Skeletal muscle satellite cell (primary cell): ENCODE data around the gene RRP1.

Experiments used
- H3K27me3 ChIP-seq: 2 replicates; pipeline ENCODE4 v1.7.0; 2013; ENCODE audit warnings: low read length; ENCODE audit not compliant: control insufficient read depth, insufficient read depth
- H3K36me3 ChIP-seq: 2 replicates; pipeline ENCODE4 v1.7.0; 2013; ENCODE audit warnings: mild to moderate bottlenecking, control low read depth, low read length; ENCODE audit not compliant: insufficient read depth
- H3K4me1 ChIP-seq: 2 replicates; pipeline ENCODE4 v1.7.0; 2013; ENCODE audit warnings: low read length; ENCODE audit not compliant: control insufficient read depth, insufficient read depth
- H3K4me2 ChIP-seq: 2 replicates; pipeline ENCODE4 v1.7.0; 2013; ENCODE audit warnings: mild to moderate bottlenecking, low read length
- H3K4me3 ChIP-seq: 2 replicates; pipeline ENCODE4 v1.7.0; 2013; ENCODE audit warnings: low read length
- H3K9ac ChIP-seq: 2 replicates; pipeline ENCODE4 v1.7.0; 2013; ENCODE audit warnings: mild to moderate bottlenecking, low read depth, low read length, moderate library complexity
- H3K9me3 ChIP-seq: replicated peaks from 2 replicates; pipeline ENCODE4 v1.7.0; 2013; ENCODE audit warnings: mild to moderate bottlenecking, control low read depth, low read length

RRP1 gene

DNA sequence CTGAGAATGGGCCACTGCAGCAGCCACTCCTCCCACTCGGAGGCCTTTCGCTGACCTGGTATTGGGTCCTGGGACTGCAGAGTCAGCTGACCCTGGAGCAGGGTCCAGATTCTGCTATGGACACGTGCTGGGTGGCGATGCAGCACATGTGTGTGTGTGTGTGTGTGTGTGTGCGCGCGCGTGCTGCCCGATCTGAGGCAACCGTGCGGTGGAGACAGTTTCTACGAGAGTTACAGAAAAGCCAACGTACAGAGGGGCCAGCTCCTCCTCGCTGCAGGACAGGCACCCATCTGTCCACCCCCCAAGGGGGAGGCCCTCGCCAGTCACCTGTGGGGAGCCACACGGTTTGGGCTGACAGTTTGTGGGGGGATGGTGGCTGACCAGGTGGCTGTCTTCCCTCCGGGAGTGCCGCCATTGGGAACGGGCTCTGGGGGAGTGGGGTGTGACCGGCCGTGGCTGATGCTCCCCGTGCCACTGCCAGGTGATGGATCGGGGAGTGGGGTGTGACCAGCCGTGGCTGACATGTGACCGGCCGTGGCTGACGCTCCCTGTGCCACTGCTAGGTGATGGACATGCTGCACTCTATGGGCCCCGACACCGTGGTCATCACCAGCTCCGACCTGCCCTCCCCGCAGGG is 37.3 kb upstream of the RRP1 start:
- H3K9me3 ChIP-seq = no peaks in the 10 kb centered on the region
- peaks cover 2% of the 10 kb centered on the region for H3K4me1 ChIP-seq
- H3K9ac ChIP-seq = no peak overlapping the region
- no peaks in the 10 kb centered on the region for H3K27me3 ChIP-seq
- no peak overlapping the region for H3K4me2 ChIP-seq
- H3K4me3 ChIP-seq = no peak overlapping the region
- H3K36me3 ChIP-seq = peaks cover 85% of the 10 kb centered on the region

DNA sequence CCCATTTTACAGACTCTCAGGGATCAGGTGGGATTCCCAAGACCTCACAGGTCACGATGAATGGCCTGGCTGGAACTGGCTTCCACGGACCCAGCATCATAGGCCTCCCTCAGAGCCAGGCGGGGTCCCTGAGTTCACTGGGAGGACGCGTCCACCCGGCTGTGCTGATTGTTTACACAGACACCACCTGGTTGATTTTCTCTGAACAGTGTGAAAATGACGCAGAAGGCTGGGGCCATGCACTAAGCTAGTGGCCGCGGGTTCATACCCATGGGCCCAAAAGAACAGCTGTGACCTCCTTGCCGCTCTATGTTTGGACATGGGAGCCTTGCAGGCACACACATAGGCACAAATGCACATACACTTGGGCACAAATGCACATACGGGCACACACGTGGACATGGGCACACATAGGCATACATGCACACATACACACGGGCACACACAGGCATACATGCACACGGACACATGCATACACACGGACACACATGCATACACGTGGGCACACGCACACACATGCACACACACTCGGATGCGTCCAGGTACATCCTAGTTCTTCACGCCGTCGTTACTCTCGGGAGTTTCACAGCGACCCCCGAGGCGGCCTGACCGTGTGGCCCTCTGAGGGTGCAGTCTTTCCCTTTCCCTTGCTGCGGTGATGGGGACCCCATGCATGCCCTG is 36.5 kb upstream of the RRP1 start:
- H3K4me3 ChIP-seq = no peak overlapping the region
- no peak overlapping the region for H3K4me2 ChIP-seq
- H3K9ac ChIP-seq = no peak overlapping the region
- peaks cover 79% of the 10 kb centered on the region for H3K36me3 ChIP-seq
- no peaks in the 10 kb centered on the region for H3K9me3 ChIP-seq
- H3K4me1 ChIP-seq = peaks cover 11% of the 10 kb centered on the region
- H3K27me3 ChIP-seq = no peaks in the 10 kb centered on the region

DNA sequence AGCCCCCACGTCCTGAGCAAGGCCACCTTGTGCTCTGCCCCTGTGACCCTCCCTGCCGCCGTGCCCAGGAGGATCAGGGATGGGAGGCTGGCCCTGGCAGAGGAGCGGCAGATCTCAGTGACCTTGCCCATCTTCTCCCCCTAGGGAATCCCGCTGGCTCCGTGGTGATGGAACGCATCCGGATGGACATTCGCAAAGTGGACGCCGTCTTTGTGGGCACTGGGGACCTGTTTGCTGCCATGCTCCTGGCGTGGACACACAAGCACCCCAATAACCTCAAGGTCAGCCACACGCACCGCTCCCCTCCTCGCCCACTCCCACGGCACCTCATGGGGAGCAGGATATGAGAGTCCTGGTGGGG is 36.0 kb upstream of the RRP1 start:
- H3K4me3 ChIP-seq = no peak overlapping the region
- no peaks in the 10 kb centered on the region for H3K27me3 ChIP-seq
- H3K4me2 ChIP-seq = no peak overlapping the region
- H3K36me3 ChIP-seq = peaks cover 75% of the 10 kb centered on the region
- no peaks in the 10 kb centered on the region for H3K9me3 ChIP-seq
- peaks cover 16% of the 10 kb centered on the region for H3K4me1 ChIP-seq
- H3K9ac ChIP-seq = no peak overlapping the region

DNA sequence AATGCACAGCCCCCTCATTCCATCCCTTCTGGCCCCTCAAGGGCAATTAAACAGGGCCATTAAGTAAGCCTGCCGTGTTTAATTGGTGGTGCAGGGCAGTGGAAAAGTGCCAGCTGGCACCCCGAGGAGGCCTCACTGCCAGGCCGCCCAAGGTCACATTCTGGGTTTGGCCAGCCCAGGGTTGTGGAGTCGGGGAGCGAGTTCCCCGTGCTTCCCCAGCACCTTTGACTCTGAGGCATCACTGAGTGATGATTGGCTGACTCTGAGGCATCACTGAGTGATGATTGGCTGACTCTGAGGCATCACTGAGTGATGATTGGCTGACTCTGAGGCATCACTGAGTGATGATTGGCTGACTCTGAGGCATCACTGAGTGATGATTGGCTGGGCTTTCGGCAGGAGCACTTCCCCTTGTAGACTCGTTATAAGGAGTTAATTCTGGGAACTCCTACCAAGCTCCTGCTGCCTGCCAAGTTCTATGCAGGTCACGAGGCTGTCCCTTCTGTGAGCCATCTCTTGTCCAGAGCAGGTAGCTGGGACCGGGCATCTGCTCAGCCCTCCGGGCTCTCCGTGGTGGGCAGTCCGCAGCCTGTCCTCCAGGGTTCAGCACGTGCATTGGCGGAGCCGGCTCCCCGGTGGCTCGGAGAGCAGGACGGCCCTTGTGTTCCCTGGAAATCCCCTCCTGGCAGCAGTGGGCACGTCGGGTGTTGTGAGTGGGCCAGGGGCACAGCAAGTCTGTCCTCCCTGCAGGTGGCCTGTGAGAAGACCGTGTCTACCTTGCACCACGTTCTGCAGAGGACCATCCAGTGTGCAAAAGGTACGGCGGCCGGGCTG is 34.2 kb upstream of the RRP1 start:
- no peaks in the 10 kb centered on the region for H3K9me3 ChIP-seq
- no peak overlapping the region for H3K4me3 ChIP-seq
- H3K36me3 ChIP-seq = peaks cover 73% of the 10 kb centered on the region
- H3K4me2 ChIP-seq = no peak overlapping the region
- H3K27me3 ChIP-seq = no peaks in the 10 kb centered on the region
- H3K4me1 ChIP-seq = peaks cover 19% of the 10 kb centered on the region
- no peak overlapping the region for H3K9ac ChIP-seq

DNA sequence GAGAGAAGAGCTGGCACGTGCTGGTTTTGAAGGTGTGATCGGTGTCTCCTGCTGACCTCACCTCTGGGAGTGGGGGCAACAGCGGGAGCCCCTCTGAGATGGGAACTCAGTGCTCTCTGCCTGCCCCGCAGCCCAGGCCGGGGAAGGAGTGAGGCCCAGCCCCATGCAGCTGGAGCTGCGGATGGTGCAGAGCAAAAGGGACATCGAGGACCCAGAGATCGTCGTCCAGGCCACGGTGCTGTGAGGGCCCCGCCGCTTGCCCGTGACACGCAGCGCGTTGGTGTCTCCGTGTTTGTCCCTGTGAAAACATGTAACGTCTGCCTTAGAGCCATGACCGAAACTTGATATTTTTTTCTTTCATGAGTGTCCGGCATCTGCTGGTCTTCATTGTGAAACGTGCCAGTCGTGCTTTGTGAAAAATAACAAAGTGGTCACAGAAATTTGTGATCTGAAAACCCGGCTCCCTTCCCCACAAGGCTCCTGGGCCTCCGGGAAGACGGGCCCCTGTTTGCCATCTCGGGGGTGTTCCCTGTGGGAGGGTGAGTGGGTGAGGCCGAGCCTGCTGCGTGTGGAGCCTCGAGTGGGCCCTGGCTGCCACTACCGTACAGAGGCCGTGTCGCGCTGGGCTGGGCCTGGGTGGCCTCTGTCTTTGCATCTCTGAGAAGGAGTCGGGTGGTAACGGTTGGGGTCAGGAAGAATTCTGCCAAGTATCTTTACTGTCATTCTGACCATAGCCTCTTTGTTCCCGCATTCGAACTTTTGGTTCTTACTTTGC is 33.4 kb upstream of the RRP1 start:
- Histone ChIP-seq H3K9ac (no peak overlapping the region), H3K27me3 (no peaks in the 10 kb centered on the region), H3K4me3 (no peak overlapping the region), H3K4me1 (peaks cover 19% of the 10 kb centered on the region), H3K9me3 (no peaks in the 10 kb centered on the region), H3K4me2 (no peak overlapping the region), H3K36me3 (peaks cover 67% of the 10 kb centered on the region)

DNA sequence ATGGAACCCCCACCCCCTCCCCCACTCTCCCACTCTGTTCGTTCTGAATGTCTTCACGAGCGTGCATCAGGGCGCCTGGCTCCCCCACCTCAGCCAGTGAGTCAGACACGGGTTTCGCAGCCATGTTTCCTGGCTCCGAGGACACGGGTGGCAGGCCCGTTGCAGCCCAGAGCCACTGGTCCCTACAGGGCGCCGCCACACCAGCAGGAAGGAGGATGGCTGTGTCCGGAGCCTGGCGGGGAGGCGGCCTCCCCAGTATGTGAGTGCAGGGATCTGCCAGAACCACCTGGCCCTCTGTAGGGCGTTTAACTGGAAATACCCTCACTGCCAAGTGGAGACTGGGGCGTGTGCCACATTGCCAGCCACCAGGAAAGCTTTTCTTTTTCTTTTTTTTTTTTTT is 31.8 kb upstream of the RRP1 start:
- Histone ChIP-seq H3K9ac (no peak overlapping the region), H3K36me3 (peaks cover 75% of the 10 kb centered on the region), H3K4me3 (no peak overlapping the region), H3K9me3 (no peaks in the 10 kb centered on the region), H3K4me1 (peaks cover 19% of the 10 kb centered on the region), H3K27me3 (no peaks in the 10 kb centered on the region), H3K4me2 (peak overlapping the region; percentile 75)

DNA sequence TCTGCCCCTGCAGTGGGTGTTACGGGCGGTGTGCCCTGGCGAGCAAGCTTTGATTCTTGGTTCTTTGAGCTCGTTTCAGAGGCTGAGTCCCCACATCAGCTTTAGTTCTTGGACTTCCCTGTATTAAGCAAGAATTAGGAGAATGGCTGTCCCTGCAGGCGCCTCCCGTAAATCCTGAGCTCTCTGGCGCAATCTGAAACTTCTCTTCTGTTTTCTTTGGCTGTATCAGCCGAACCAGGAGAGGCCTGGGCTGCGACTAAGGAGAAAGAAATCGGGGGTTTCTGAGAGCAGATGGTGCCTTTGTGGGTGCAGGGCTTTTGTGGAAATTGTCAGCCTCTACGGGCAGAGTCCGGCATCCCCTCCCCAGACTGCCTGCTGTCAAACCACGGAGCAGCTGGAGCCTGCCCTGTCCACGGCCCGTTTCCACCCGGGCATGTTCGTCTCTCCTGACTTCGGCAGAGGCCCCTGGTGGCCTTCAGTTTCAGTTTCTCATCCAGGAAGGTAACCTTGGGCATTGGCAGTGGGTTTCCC is 31.2 kb upstream of the RRP1 start:
- Histone ChIP-seq H3K4me1 (peaks cover 19% of the 10 kb centered on the region), H3K4me3 (peak overlapping the region; percentile 45), H3K9ac (peak overlapping the region; percentile 40), H3K36me3 (peaks cover 74% of the 10 kb centered on the region), H3K9me3 (no peaks in the 10 kb centered on the region), H3K27me3 (no peaks in the 10 kb centered on the region), H3K4me2 (peak overlapping the region; percentile 75)

DNA sequence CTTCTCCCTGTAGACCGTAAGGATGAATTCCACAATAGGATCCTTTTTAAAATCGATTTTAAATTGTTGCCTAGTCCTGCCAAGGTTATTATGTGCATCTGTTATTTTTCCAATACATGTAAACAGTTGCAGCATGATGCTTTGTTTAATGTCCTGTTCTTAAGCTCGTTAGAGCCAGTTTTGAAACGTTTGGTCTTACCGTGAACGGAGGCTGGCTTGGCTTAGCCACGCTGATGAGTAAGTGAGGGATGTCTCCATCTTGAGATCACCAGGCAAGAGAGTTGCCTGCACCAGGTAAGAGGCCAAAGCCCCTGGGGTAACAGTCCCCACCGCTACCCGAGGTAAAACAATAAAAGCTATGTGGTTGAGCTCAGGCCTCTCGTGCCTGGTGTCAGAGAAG is 30.6 kb upstream of the RRP1 start:
- peak overlapping the region; percentile 75 for H3K4me2 ChIP-seq
- peaks cover 19% of the 10 kb centered on the region for H3K4me1 ChIP-seq
- peak overlapping the region; percentile 40 for H3K9ac ChIP-seq
- peaks cover 71% of the 10 kb centered on the region for H3K36me3 ChIP-seq
- no peak overlapping the region for H3K4me3 ChIP-seq
- no peaks in the 10 kb centered on the region for H3K27me3 ChIP-seq
- no peaks in the 10 kb centered on the region for H3K9me3 ChIP-seq

DNA sequence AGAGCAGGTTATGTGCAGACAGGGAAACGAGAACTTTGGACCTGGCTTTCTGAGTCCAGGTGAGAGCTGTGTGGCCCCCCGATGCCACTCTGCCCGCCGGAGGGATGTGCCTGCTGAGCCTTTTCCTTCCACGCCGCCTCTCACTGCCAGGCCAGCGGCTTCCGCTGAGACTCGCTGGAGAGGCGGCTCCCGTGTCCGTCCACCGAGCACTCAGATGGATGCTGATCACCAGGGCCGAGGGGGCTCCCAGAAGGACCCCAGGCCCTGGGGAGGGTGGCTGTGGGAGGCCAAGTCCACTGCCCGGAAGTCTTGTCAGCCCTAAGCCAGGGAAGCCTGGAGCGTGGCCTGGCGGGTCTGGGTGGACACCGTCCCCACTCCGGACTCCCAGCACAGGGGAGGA is 29.7 kb upstream of the RRP1 start:
- Histone ChIP-seq H3K4me2 (no peak overlapping the region), H3K4me1 (peaks cover 25% of the 10 kb centered on the region), H3K9ac (no peak overlapping the region), H3K4me3 (no peak overlapping the region), H3K36me3 (peaks cover 66% of the 10 kb centered on the region), H3K9me3 (no peaks in the 10 kb centered on the region), H3K27me3 (no peaks in the 10 kb centered on the region)

DNA sequence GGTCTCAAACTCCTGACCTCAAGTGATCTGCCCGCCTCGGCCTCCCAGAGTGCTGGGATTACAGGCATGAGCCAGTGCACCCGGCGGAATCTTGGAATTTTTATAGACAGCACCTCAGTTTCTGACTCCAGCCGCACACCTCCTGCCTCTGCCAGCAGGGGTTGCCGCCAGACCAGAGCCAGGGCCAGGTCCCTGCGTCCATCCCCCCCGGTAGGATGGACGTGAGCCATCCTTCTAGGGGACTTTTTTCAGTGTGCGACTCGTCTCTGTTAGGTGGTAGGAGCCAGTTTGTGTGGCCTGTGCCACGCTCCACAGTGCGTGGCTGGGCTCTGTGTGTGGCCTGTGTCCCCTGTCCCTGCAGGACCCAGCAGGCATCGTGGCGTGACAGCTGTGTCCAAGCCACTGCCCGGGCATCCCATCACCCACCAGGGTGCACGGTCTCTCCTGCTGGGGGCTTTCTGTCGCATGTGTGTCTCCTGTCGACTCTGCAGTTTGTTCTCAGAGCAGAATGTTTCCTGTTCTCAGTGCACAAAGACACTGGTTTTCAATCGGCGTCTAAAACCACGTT is 28.9 kb upstream of the RRP1 start:
- no peaks in the 10 kb centered on the region for H3K9me3 ChIP-seq
- no peak overlapping the region for H3K4me3 ChIP-seq
- H3K4me2 ChIP-seq = no peak overlapping the region
- H3K4me1 ChIP-seq = peaks cover 33% of the 10 kb centered on the region
- no peaks in the 10 kb centered on the region for H3K27me3 ChIP-seq
- no peak overlapping the region for H3K9ac ChIP-seq
- peaks cover 58% of the 10 kb centered on the region for H3K36me3 ChIP-seq

DNA sequence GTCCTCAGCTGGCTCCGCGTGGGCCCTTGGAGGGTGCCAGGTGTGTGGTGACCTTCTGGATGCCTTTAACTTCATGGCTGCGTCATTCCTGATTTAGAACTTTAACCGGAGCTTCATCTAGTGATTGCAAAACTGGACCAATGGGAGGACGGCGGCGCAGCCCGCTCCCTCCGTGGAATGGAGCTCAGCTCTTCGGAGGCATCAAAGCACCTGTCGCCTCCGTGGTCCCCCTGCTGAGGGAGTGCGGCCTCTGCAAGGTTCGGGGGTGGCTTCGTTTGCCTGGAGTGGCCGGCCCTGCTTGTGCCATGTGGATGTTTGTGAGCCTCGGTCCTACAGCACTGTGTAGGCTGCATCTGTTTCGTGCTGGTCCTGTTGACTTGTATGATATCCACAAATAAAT is 27.5 kb upstream of the RRP1 start:
- H3K9me3 ChIP-seq = no peaks in the 10 kb centered on the region
- H3K4me2 ChIP-seq = no peak overlapping the region
- H3K36me3 ChIP-seq = peaks cover 44% of the 10 kb centered on the region
- peaks cover 32% of the 10 kb centered on the region for H3K4me1 ChIP-seq
- no peak overlapping the region for H3K9ac ChIP-seq
- no peak overlapping the region for H3K4me3 ChIP-seq
- no peaks in the 10 kb centered on the region for H3K27me3 ChIP-seq
